ENCODE results near the gene THOC1. TPM values are rescaled to one million over a fixed set of nuclear protein-coding genes. Genes with fewer than 3 reads are reported as not detected.

The THOC1 gene
- total RNA-seq, 1 experiment from 2014 or later = 74.5 TPM

DNA sequence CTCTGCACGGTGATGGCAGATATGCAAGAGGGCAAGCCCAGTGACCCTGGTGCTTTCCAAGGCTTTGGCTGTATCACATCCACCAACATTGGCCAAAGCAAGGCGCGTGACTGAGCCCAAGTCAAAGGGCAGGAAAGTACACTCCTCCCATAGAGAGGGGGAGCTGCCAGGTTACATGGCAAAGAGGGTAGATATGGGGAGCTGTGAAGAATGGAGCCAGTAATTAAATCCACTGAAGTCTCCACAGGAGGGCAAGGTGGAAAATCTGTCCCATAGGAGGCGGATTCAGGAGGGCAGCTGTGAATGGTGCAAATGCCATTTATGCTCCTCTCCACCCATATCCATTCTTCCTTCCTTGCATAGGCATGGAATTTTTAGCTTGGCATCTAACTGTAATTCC, 44.6 kb upstream of the THOC1 start:
- Histone ChIP-seq H3K4me1 (ENCODE audit: insufficient read depth, low read length) (no peaks in the 10 kb centered on the region), H2BK15ac (ENCODE audit: low read depth, low read length) (no peak overlapping the region), H3K79me1 (ENCODE audit: insufficient read depth, low read depth, low read length, poor library complexity, severe bottlenecking) (no peaks in the 10 kb centered on the region), H2BK20ac (ENCODE audit: low read depth, low read length, poor library complexity, severe bottlenecking) (no peak overlapping the region), H4K91ac (ENCODE audit: insufficient read length, low read depth, low read length) (no peak overlapping the region), H2AK5ac (ENCODE audit: insufficient read length, low read length) (no peak overlapping the region), H3T11ph (ENCODE audit: low read length) (no peak overlapping the region), H3K23ac (ENCODE audit: insufficient read length, low read depth, low read length) (no peak overlapping the region), H3K27ac (ENCODE audit: insufficient read length, low read depth, low read length) (no peak overlapping the region), H3K4me2 (ENCODE audit: insufficient read depth, insufficient read length, low read length) (no peak overlapping the region), H3K4ac (ENCODE audit: low read depth, low read length) (no peak overlapping the region), H4K8ac (replicated peaks; ENCODE audit: insufficient read length, low read depth, low read length) (no peak overlapping the region), H3K23me2 (ENCODE audit: insufficient read length, low read depth, low read length, poor library complexity, severe bottlenecking) (no peaks in the 10 kb centered on the region), H3K9me3 (ENCODE audit: control insufficient read depth, low read depth, low read length) (no peaks in the 10 kb centered on the region), H3K9ac (ENCODE audit: extremely low read depth, insufficient read length, low read length) (no peak overlapping the region), H2BK12ac (ENCODE audit: insufficient read length, low read depth, low read length) (no peak overlapping the region), H3K18ac (ENCODE audit: insufficient read length, low read depth, low read length) (no peak overlapping the region), H3K56ac (ENCODE audit: insufficient read length, low read depth, low read length) (no peak overlapping the region), H3K14ac (ENCODE audit: insufficient read depth, low read length) (no peak overlapping the region), H3K27me3 (ENCODE audit: insufficient read depth, low read length) (no peaks in the 10 kb centered on the region), H2BK120ac (ENCODE audit: low read depth, low read length, poor library complexity, severe bottlenecking) (no peak overlapping the region), H3K79me2 (ENCODE audit: insufficient read depth, low read length) (no peaks in the 10 kb centered on the region), H4K5ac (ENCODE audit: insufficient read length, low read depth, low read length) (no peak overlapping the region), H2AFZ (ENCODE audit: low read length) (no peak overlapping the region), H2BK5ac (ENCODE audit: insufficient read length, low read length) (no peak overlapping the region), H4K20me1 (ENCODE audit: control insufficient read depth, insufficient read depth, insufficient read length) (no peaks in the 10 kb centered on the region)
- H3K27ac Mint-ChIP-seq = no peak overlapping the region; a peak in 1 of 7 replicates
- DNase-seq = no peak
- peaks cover 10 to 12% of the 10 kb centered on the region in 2 experiments for H3K4me1 Mint-ChIP-seq
- no peaks in the 10 kb centered on the region; a peak in 1 of 7 replicates for H3K36me3 Mint-ChIP-seq (ENCODE audit: insufficient read depth in 1 of 3, low read depth in 3 of 3)
- WGBS (ENCODE audit: extremely low coverage, insufficient read length, low lambda C conversion rate) = no CpG with 5 or more reads among the region's 4 CpGs
- H3K27me3 Mint-ChIP-seq (ENCODE audit: low read depth) = peaks cover 5% of the 10 kb centered on the region
- TF ChIP-seq, protein P1, sequence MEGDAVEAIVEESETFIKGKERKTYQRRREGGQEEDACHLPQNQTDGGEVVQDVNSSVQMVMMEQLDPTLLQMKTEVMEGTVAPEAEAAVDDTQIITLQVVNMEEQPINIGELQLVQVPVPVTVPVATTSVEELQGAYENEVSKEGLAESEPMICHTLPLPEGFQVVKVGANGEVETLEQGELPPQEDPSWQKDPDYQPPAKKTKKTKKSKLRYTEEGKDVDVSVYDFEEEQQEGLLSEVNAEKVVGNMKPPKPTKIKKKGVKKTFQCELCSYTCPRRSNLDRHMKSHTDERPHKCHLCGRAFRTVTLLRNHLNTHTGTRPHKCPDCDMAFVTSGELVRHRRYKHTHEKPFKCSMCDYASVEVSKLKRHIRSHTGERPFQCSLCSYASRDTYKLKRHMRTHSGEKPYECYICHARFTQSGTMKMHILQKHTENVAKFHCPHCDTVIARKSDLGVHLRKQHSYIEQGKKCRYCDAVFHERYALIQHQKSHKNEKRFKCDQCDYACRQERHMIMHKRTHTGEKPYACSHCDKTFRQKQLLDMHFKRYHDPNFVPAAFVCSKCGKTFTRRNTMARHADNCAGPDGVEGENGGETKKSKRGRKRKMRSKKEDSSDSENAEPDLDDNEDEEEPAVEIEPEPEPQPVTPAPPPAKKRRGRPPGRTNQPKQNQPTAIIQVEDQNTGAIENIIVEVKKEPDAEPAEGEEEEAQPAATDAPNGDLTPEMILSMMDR (conservative IDR thresholded peaks at IDR 0.05) = no peak
- H3K9me3 Mint-ChIP-seq = no peaks in the 10 kb centered on the region; a peak in 1 of 5 replicates
- H3K4me3 Mint-ChIP-seq = no peak overlapping the region

Data from H9 (cell line).